Skeletal muscle tissue (tissue), 4 donors: ENCODE data around the gene PIGU. TPM values are rescaled to one million over a fixed set of nuclear protein-coding genes. Genes with fewer than 3 reads are reported as not detected.
"Not testable (repeated sequence)": the region's sequence is repeated elsewhere in the genome, so short reads cannot be mapped to it uniquely, and the experiment has no call there.

Experiments
- H3K27ac ChIP-seq: one replicate; pipeline ENCODE4 v1.7.0; 2013; ENCODE audit warnings: mild to moderate bottlenecking, low read depth, low read length, inconsistent platforms
- H3K27me3 ChIP-seq, 3 donors: one replicate each; pipeline ENCODE4 v1.7.0; 2013; ENCODE audit warnings: low read length in 3 of 3; ENCODE audit not compliant: control insufficient read depth in 3 of 3, insufficient read depth in 3 of 3
- H3K36me3 ChIP-seq, 3 donors: one replicate each; pipeline ENCODE4 v1.7.0; 2013; ENCODE audit warnings: low read length in 3 of 3; ENCODE audit not compliant: control insufficient read depth in 3 of 3, insufficient read depth in 3 of 3
- H3K4me1 ChIP-seq, 3 donors: one replicate each; pipeline ENCODE4 v1.7.0; 2013; ENCODE audit warnings: low read length in 3 of 3, mild to moderate bottlenecking in 3 of 3; ENCODE audit not compliant: control insufficient read depth in 3 of 3, insufficient read depth in 3 of 3
- H3K4me3 ChIP-seq, 3 donors: one replicate each; pipeline ENCODE4 v1.7.0; 2013; ENCODE audit warnings: low read length in 3 of 3
- H3K9ac ChIP-seq, 3 donors: one replicate each; pipeline ENCODE4 v1.7.0; 2013; ENCODE audit warnings: low read length in 3 of 3, mild to moderate bottlenecking in 3 of 3, moderate library complexity in 2 of 3, low read depth in 1 of 3
- H3K9me3 ChIP-seq, 3 donors: one replicate each; pipeline ENCODE4 v1.7.0; 2013; ENCODE audit warnings: low read length in 3 of 3; ENCODE audit not compliant: control insufficient read depth in 3 of 3
- total RNA-seq: library from RNA; depleted of rRNA; stranded (reverse); fragments of >200 nt; gene quantifications from one replicate; pipeline ENCODE4 v1.2.3, GENCODE V29; 2014
- donor health status: Osteomylitis.

The PIGU gene
- total RNA-seq, 1 donor from 2014 or later = 11.0 TPM

- H3K9me3 ChIP-seq = no peaks in the 10 kb centered on the region
- peaks cover 0 to 3% (median 0%) of the 10 kb centered on the region in 3 donors for H3K4me1 ChIP-seq
- H3K27ac ChIP-seq = no peak overlapping the region
- no peaks in the 10 kb centered on the region for H3K36me3 ChIP-seq
- no peak overlapping the region for H3K9ac ChIP-seq
- no peaks in the 10 kb centered on the region for H3K27me3 ChIP-seq
- H3K4me3 ChIP-seq = no peak overlapping the region
These were observed 16.5 kb upstream of the PIGU start for GRCh38 chr20:34693414-34693813.

- Histone ChIP-seq H3K9me3 (no peaks in the 10 kb centered on the region), H3K36me3 (no peaks in the 10 kb centered on the region), H3K4me1 (peaks cover 0 to 3% (median 0%) of the 10 kb centered on the region in 3 donors), H3K9ac (no peak overlapping the region), H3K27ac (no peak overlapping the region), H3K27me3 (no peaks in the 10 kb centered on the region), H3K4me3 (no peak overlapping the region)
These were observed 14.9 kb upstream of the PIGU start for GRCh38 chr20:34691838-34692237.

GRCh38 chr20:34689486-34689885 is 12.6 kb upstream of the PIGU start:
- Histone ChIP-seq H3K9me3 (no peaks in the 10 kb centered on the region), H3K4me3 (no peak overlapping the region), H3K27me3 (no peaks in the 10 kb centered on the region), H3K4me1 (peaks cover 0 to 3% (median 0%) of the 10 kb centered on the region in 3 donors), H3K36me3 (no peaks in the 10 kb centered on the region), H3K9ac (no peak overlapping the region), H3K27ac (no peak overlapping the region)

- H3K4me1 ChIP-seq = no peaks in the 10 kb centered on the region
- no peak overlapping the region for H3K9ac ChIP-seq
- no peaks in the 10 kb centered on the region for H3K27me3 ChIP-seq
- H3K36me3 ChIP-seq = no peaks in the 10 kb centered on the region
- H3K9me3 ChIP-seq = no peaks in the 10 kb centered on the region
- no peak overlapping the region for H3K4me3 ChIP-seq
- no peak overlapping the region for H3K27ac ChIP-seq
These were observed 6.8 kb upstream of the PIGU start for GRCh38 chr20:34683667-34684066.

GRCh38 chr20:34680586-34681175 is 3.8 kb upstream of the PIGU start:
- Histone ChIP-seq H3K27ac (no peak overlapping the region), H3K36me3 (no peaks in the 10 kb centered on the region)

GRCh38 chr20:34675993-34676641 is 775 bp downstream of the PIGU start:
- H3K36me3 ChIP-seq = no peaks in the 10 kb centered on the region
- peak overlapping the region; percentile 40 to 81 (median 79) for H3K9ac ChIP-seq
- H3K27me3 ChIP-seq = no peaks in the 10 kb centered on the region
- peak overlapping the region; percentile 71 for H3K27ac ChIP-seq
- H3K4me1 ChIP-seq = peaks cover 6 to 7% (median 6%) of the 10 kb centered on the region in 3 donors
- no peaks in the 10 kb centered on the region for H3K9me3 ChIP-seq
- peak overlapping the region; percentile 85 to 90 (median 86) for H3K4me3 ChIP-seq

More at GRCh38 chr20:34680586-34681175, 3.8 kb upstream of the PIGU start:
- H3K4me1 ChIP-seq = peaks cover 6 to 7% (median 6%) of the 10 kb centered on the region in 3 donors
- H3K27me3 ChIP-seq = no peaks in the 10 kb centered on the region
- no peak overlapping the region for H3K4me3 ChIP-seq
- H3K9me3 ChIP-seq = no peaks in the 10 kb centered on the region
- no peak overlapping the region for H3K9ac ChIP-seq

- H3K36me3 ChIP-seq = no peaks in the 10 kb centered on the region
- H3K9ac ChIP-seq = no peak overlapping the region
- peaks cover 6 to 7% (median 6%) of the 10 kb centered on the region in 3 donors for H3K4me1 ChIP-seq
- no peaks in the 10 kb centered on the region for H3K9me3 ChIP-seq
- no peak overlapping the region for H3K4me3 ChIP-seq
- no peaks in the 10 kb centered on the region for H3K27me3 ChIP-seq
- no peak overlapping the region for H3K27ac ChIP-seq
These were observed 1.3 kb downstream of the PIGU start for GRCh38 chr20:34675561-34675960.

GRCh38 chr20:34673412-34673811 is 3.5 kb downstream of the PIGU start:
- Histone ChIP-seq H3K27me3 (no peaks in the 10 kb centered on the region), H3K4me1 (peaks cover 6 to 7% (median 6%) of the 10 kb centered on the region in 3 donors), H3K27ac (no peak overlapping the region), H3K36me3 (no peaks in the 10 kb centered on the region), H3K9me3 (no peaks in the 10 kb centered on the region), H3K9ac (no peak overlapping the region), H3K4me3 (no peak overlapping the region)

GRCh38 chr20:34669094-34669493 is 7.8 kb downstream of the PIGU start:
- no peaks in the 10 kb centered on the region for H3K4me1 ChIP-seq
- no peaks in the 10 kb centered on the region for H3K27me3 ChIP-seq
- no peak overlapping the region for H3K9ac ChIP-seq
- no peak overlapping the region for H3K4me3 ChIP-seq
- no peaks in the 10 kb centered on the region for H3K36me3 ChIP-seq
- H3K27ac ChIP-seq = no peak overlapping the region
- H3K9me3 ChIP-seq = no peaks in the 10 kb centered on the region

- not testable (repeated sequence) for H3K27ac ChIP-seq, H3K4me1 ChIP-seq, H3K9me3 ChIP-seq, H3K9ac ChIP-seq, H3K4me3 ChIP-seq, H3K27me3 ChIP-seq, H3K36me3 ChIP-seq
These were observed 12.1 kb downstream of the PIGU start for GRCh38 chr20:34664751-34665150.
